Nasal cavity respiratory epithelium epithelial cell of viscerocranial mucosa (primary cell): Measurements from ENCODE around the gene SYT11. TPM values are rescaled to one million over a fixed set of nuclear protein-coding genes. Genes with fewer than 3 reads are reported as not detected.

Experiments used
- total RNA-seq: library from RNA; depleted of rRNA; stranded (reverse); fragments of >200 nt; gene quantifications from 2 replicates; pipeline ENCODE4 v1.2.3, GENCODE V29; 2014

The SYT11 gene, protein sequence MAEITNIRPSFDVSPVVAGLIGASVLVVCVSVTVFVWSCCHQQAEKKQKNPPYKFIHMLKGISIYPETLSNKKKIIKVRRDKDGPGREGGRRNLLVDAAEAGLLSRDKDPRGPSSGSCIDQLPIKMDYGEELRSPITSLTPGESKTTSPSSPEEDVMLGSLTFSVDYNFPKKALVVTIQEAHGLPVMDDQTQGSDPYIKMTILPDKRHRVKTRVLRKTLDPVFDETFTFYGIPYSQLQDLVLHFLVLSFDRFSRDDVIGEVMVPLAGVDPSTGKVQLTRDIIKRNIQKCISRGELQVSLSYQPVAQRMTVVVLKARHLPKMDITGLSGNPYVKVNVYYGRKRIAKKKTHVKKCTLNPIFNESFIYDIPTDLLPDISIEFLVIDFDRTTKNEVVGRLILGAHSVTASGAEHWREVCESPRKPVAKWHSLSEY
- 0.34 and 0.36 TPM in 2 replicates for total RNA-seq

DNA sequence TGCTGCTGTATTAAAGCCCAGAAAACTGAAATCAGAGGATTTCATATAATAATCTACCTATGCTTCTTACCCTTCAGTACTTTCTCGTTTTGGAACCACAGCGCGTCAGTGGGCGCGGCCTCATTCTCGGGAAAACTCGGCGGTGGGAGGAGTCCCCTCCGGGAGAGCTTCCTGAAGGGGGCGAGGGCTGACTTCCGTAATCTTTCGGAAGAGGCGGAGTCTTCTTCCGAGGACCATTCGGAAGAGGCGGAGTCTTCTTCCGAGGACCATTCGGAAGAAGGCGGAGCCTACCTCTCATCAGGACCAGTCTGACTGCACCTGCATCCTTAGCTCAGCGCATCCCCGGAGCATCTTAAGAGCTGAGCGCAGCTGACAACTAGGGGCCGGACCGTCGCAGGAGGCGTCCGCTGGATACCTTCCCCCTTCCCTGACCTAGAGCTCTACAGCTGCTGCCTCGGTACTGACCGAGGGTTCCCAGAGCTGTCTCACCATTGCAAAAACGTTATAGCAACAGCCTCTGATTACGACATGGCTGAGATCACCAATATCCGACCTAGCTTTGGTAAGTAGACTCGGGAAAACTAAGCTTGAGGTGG lies at the start of gene SYT11:
Gene SYT11, plus strand, starts transcription at position 334 of the 596 bp plus-strand sequence. Its CDS starts 195 bp downstream, at position 529.

DNA sequence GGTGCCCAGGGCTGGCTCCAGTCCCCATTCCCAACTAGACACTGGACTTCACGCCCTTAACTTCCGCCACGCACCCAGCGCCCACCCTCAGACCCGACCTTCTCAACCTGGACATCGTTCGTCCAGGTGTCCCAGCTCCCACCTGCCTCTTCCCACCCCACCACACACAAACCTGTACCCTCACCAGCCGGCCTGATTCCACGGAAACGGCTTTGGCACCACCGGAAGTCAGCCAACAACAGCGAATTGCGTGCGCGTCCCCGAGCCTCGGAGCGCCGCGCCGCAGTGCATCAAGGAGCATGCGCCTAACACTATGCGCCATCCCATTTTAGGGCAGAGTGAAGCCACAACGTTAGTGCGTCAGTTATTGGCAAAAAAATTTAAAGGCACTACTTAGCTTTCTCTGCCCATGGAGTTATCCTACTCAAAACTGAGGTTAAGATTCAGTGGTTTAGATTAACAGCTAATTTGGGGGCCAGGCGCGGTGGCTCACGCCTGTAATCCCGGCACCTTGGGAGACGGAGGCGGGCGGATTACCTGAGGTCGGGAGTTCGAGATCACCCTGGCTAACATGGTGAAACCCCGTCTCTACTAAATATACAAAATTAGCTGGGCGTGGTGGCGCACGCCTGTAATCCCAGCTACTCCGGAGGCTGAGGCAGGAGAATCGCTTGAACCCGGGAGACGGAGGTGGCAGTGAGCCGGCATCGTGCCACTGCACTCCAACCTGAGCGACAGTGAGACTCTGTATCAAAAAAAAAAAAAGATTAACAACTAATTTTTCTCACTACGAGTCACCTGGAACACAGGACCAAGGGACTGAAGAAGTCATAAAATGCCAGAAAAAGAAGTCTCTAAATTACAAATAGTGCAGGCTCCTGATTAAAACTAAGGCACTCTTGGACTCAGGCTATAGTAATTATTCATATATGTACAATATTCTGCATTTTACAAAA lies 2.1 kb upstream of the SYT11 start, which contains the start of gene GON4L:
Gene GON4L, minus strand, starts transcription at position 240 of the 956 bp plus-strand sequence. CDS start 3,434 bp downstream, outside the sequence.

DNA sequence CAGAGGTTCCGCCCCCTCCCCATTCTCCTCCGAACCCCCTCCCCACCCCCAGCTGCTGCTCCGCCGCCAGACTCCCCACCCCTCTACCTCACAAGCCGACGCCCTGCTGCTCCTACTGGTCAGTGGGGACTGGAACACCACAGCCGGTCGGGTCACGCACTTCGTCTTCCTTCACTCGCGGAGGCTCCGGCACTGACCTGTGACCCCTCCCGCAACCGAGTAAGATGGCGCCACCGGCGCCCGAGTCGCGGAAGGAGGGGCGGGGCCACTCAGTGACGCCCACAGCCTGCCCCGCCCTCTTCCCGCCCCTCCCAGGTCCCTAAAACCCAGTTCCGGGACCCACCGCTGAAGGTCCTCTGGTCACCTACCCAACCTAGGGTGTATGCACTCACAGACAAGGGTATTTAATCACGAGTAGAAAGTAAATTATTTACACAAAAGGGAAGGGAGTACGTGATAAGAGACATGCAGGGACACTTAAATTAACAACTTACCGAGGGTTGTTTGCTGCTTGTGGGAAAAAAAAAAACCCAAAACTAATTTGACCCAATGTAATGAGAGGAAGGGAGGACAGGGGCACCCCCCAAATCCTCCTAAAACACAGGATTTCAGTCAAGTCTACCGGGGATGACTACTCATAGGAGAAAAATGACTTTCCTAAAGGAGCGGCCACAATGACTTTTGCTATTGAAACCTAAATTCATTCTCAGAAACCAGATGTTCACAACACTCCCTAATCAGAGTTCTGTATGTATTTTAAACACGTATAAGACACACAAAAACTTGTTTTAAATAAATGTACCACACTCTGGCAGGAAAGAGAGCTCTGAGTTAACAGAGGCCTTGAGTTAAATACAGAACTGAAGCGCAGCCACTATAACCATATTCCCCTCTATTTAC lies 52.0 kb downstream of the SYT11 start, which contains the start of gene RIT1:
Gene RIT1, minus strand, starts transcription at position 194 of the 900 bp plus-strand sequence. CDS start 588 bp downstream, outside the sequence.

DNA sequence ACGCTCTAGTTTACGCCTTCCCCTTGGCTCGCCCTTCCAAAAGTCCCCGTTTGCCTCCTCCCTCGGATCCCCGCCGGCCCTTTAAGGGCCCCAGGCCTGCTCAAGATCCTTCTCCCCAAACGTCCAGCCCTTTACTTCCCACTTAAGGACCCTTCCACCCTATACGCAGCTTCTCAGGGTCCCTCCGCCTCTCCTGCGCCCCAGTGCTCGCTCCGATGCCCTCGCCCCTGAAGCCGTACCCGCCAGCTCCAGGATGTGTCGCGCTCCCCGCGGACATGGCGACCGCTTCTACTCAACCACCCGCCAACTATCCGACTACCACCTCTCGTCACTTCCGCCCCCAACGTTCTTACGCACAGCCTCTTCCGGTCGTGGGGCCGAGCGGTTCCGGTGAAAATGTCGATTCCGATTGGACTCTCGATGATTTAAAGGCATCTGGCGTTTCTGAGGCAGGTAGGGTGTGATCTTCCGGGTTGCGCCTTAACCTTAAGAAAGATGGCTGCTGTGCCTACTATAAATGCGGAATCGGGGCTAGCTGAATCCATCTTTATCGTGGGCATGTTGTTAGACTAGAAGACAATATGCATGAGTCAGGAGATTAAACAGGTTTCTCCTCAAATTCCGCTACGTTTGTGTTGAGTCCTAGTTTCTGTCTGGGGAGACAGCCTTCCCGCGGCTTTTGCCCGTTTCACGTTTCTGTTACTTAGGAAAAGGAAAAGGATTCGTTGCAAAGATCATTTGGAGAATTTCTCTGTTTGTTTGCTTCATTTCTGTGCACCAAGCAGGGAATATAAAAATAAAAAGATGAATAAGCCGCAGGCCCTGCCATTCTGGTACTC lies 74.9 kb downstream of the SYT11 start, which contains the start of gene KHDC4:
Gene KHDC4, minus strand, starts transcription at position 317 of the 839 bp plus-strand sequence. Its CDS starts 40 bp downstream, at position 277.

Other genes with a start within 250 kb of the SYT11 start
- 29.3 and 56.7 TPM in 2 replicates for gene MSTO1, start 249.3 kb upstream of the SYT11 start, total RNA-seq
- gene YY1AP1, start 170.8 kb upstream of the SYT11 start, total RNA-seq: 35.9 and 53.5 TPM in 2 replicates
- 72.5 and 79.3 TPM in 2 replicates for gene DAP3, start 170.5 kb upstream of the SYT11 start, total RNA-seq
- gene GON4L, start 2.4 kb upstream of the SYT11 start, total RNA-seq: 22.9 and 31.3 TPM in 2 replicates
- gene RIT1, start 51.8 kb downstream of the SYT11 start, total RNA-seq: 37.9 and 54.8 TPM in 2 replicates
- 28.4 and 34.4 TPM in 2 replicates for gene KHDC4, start 74.8 kb downstream of the SYT11 start, total RNA-seq
- not detected in 2 replicates for gene RXFP4, start 82.1 kb downstream of the SYT11 start, total RNA-seq
- 131 and 138 TPM in 2 replicates for gene ARHGEF2, start 119.0 kb downstream of the SYT11 start, total RNA-seq
- gene SSR2, start 161.4 kb downstream of the SYT11 start, total RNA-seq: 168 and 426 TPM in 2 replicates
- 18.5 and 26.7 TPM in 2 replicates for gene UBQLN4, start 194.2 kb downstream of the SYT11 start, total RNA-seq
- 60.7 and 67.3 TPM in 2 replicates for gene LAMTOR2, start 195.2 kb downstream of the SYT11 start, total RNA-seq
- 46.8 and 48.7 TPM in 2 replicates for gene RAB25, start 201.6 kb downstream of the SYT11 start, total RNA-seq
- 1.7 and 6.0 TPM in 2 replicates for gene MEX3A, start 222.9 kb downstream of the SYT11 start, total RNA-seq